Right cardiac atrium (tissue), 5 donors: ENCODE data around the gene SDK1. TPM values are rescaled to one million over a fixed set of nuclear protein-coding genes. Genes with fewer than 3 reads are reported as not detected.

Source experiments
- ATAC-seq, 2 donors: fragments of 200-7000 bp; cut with Tn5 transposase; one replicate each; pipeline versions ENCODE4 v1.8.0 to v1.9.1; 2020; ENCODE audit warnings: moderate library complexity in 2 of 2, mild to moderate bottlenecking in 1 of 2
- DNase-seq, 3 donors: peaks; one replicate each; pipeline ENCODE4 v3.0.0-alpha.2; 2020
- H3K27ac ChIP-seq: one replicate; pipeline ENCODE4 v1.5.1; 2013; ENCODE audit warnings: mild to moderate bottlenecking, low read length, control low read depth, moderate library complexity
- H3K27me3 ChIP-seq: one replicate; pipeline ENCODE4 v1.6.1; 2013; ENCODE audit not compliant: control insufficient read depth, insufficient read depth
- H3K4me1 ChIP-seq: one replicate; pipeline ENCODE4 v1.6.1; 2013; ENCODE audit warnings: low read length; ENCODE audit not compliant: control insufficient read depth, insufficient read depth
- H3K4me3 ChIP-seq: one replicate; pipeline ENCODE4 v1.5.1; 2013; ENCODE audit warnings: low read length, control low read depth
- H3K9me3 ChIP-seq: one replicate; pipeline ENCODE4 v1.6.1; 2013; ENCODE audit warnings: low read length; ENCODE audit not compliant: control insufficient read depth
- WGBS: extraction: QIAGEN DNeasy Blood & Tissue Kit; methylation state at CpG from one replicate; pipeline ENCODE4 v1.1.7; 2013; 5-methylcytosine and 5-hydroxymethylcytosine counted together
- intact Hi-C, 4 donors: fragments of 100-400 bp; cut with DNase I; formaldehyde crosslinking; loops; one replicate each; pipeline versions ENCODE4 v1.11.0 to v1.14.0; 2022 to 2023
- long read RNA-seq, 4 donors: library from polyadenylated mRNA; unstranded; transcript quantifications; one replicate each; pipeline ENCODE4 v2.0.0, GENCODE V29; 2020 to 2021
- polyA plus RNA-seq: library from polyadenylated mRNA; stranded (reverse); fragments of 200-250 nt; gene quantifications from one replicate; pipeline ENCODE4 v1.2.3, GENCODE V29; 2013
- total RNA-seq, 4 donors: library from RNA; stranded (reverse); fragmentation: NEBNext Ultra II Directional; extraction: Animal tissue kit (Norgen Biotek cat#: 25700); gene quantifications; one replicate each; pipeline ENCODE4 v1.2.1, GENCODE V29; 2021
- donor health status: healthy with polysubstance abuse.
- donor health status: DM: no; HTN: yes; CAD: no.
- donor health status: DM: no; HTN: no; CAD: no.
- donor health status: DM: no; HTN: yes; CAD: no; lungs with severe emphysema.
- donor health status: DM: yes; HTN: yes; CAD: no.

SDK1 gene
- total RNA-seq = 1 to 10 TPM in 3 of 4 donors, under 1 TPM in 1; 0.97 to 3.2 (median 2.4) TPM
- polyA plus RNA-seq = 1.5 TPM
- long read RNA-seq, donor 1, partial matches to known transcripts = 5 of 7 reads
- long read RNA-seq, donor 1, other reads (novel, unspliced or antisense) = 2 of 7 reads
- long read RNA-seq, donor 2 = 0 reads
- long read RNA-seq, donor 3, partial matches to known transcripts = 5 of 6 reads
- long read RNA-seq, donor 3, other reads (novel, unspliced or antisense) = 1 of 6 reads
- long read RNA-seq, donor 4, partial matches to known transcripts = 5 of 5 reads
- long read RNA-seq, donor 4, other reads (novel, unspliced or antisense) = 0 of 5 reads

GRCh38 chr7:3300651-3301448 is at the start of gene SDK1:
Gene SDK1, plus strand, starts transcription at chr7:3301252. Its CDS starts 335 bp downstream, at chr7:3301587.
- intact Hi-C loops = loop anchor here in 2 of 4 donors (10.0 kb wide), 1 partner anchor 594 kb away; no protein-coding TSS in a partner anchor
- peak; percentile 94 to 98 (median 98) for DNase-seq
- Histone ChIP-seq H3K9me3 (no peaks in the 10 kb centered on the region), H3K4me3 (peak within 1 kb of the TSS; percentile 74), H3K27ac (no peak within 1 kb of the TSS), H3K4me1 (no peaks in the 10 kb centered on the region), H3K27me3 (no peaks in the 10 kb centered on the region)
- ATAC-seq = peak; percentile 98
- under 1% methylated on average over 119 of the region's 119 CpGs for WGBS

- no peak overlapping the region for H3K27ac ChIP-seq
- no peaks in the 10 kb centered on the region for H3K9me3 ChIP-seq
- no peak overlapping the region for H3K4me3 ChIP-seq
- no peaks in the 10 kb centered on the region for H3K4me1 ChIP-seq
- intact Hi-C loops = no loop called here
- 88% methylated on average over 6 of the region's 6 CpGs for WGBS
- DNase-seq (no peak), ATAC-seq (no peak)
- no peaks in the 10 kb centered on the region for H3K27me3 ChIP-seq
These were observed 46.3 kb upstream of the SDK1 start for GRCh38 chr7:3254718-3255117.

- ATAC-seq (no peak), DNase-seq (peak in 1 of 3 donors; percentile 48)
- 35% methylated on average over 17 of the region's 17 CpGs for WGBS
- no peaks in the 10 kb centered on the region for H3K27me3 ChIP-seq
- intact Hi-C loops = no loop called here
- no peaks in the 10 kb centered on the region for H3K4me1 ChIP-seq
- H3K27ac ChIP-seq = no peak overlapping the region
- peak overlapping the region; percentile 44 for H3K4me3 ChIP-seq
- no peaks in the 10 kb centered on the region for H3K9me3 ChIP-seq
These were observed 41.2 kb upstream of the SDK1 start for GRCh38 chr7:3259711-3260400.

- no peaks in the 10 kb centered on the region for H3K4me1 ChIP-seq
- no peaks in the 10 kb centered on the region for H3K9me3 ChIP-seq
- ATAC-seq (peak; percentile 60 to 80), DNase-seq (no peak)
- H3K27me3 ChIP-seq = no peaks in the 10 kb centered on the region
- intact Hi-C loops = no loop called here
- no peak overlapping the region for H3K27ac ChIP-seq
- peak overlapping the region; percentile 44 for H3K4me3 ChIP-seq
- WGBS = 40% methylated on average over 10 of the region's 10 CpGs
These were observed 40.7 kb upstream of the SDK1 start for GRCh38 chr7:3260401-3260715.

- ATAC-seq = no peak
- DNase-seq = no peak
- 61% methylated on average over 9 of the region's 9 CpGs for WGBS
These were observed 36.2 kb upstream of the SDK1 start for GRCh38 chr7:3264693-3265339.

GRCh38 chr7:3265388-3265787 is 35.7 kb upstream of the SDK1 start:
- 93% methylated on average over 8 of the region's 8 CpGs for WGBS
- Histone ChIP-seq H3K9me3 (no peaks in the 10 kb centered on the region), H3K4me3 (no peak overlapping the region), H3K4me1 (no peaks in the 10 kb centered on the region), H3K27me3 (no peaks in the 10 kb centered on the region), H3K27ac (no peak overlapping the region)
- DNase-seq (no peak), ATAC-seq (no peak)
- intact Hi-C loops = no loop called here

More at GRCh38 chr7:3264693-3265339, 36.2 kb upstream of the SDK1 start:
- H3K4me3 ChIP-seq = no peak overlapping the region
- H3K9me3 ChIP-seq = no peaks in the 10 kb centered on the region
- H3K27ac ChIP-seq = no peak overlapping the region
- intact Hi-C loops = no loop called here
- no peaks in the 10 kb centered on the region for H3K4me1 ChIP-seq
- H3K27me3 ChIP-seq = no peaks in the 10 kb centered on the region

GRCh38 chr7:3266240-3266639 is 34.8 kb upstream of the SDK1 start:
- Histone ChIP-seq H3K27me3 (no peaks in the 10 kb centered on the region), H3K4me3 (no peak overlapping the region), H3K4me1 (no peaks in the 10 kb centered on the region), H3K27ac (no peak overlapping the region), H3K9me3 (no peaks in the 10 kb centered on the region)
- 81% methylated on average over 4 of the region's 4 CpGs for WGBS
- ATAC-seq (no peak), DNase-seq (no peak)
- intact Hi-C loops = no loop called here

- no peaks in the 10 kb centered on the region for H3K4me1 ChIP-seq
- 50% methylated on average over 9 of the region's 9 CpGs for WGBS
- H3K27me3 ChIP-seq = no peaks in the 10 kb centered on the region
- no peak overlapping the region for H3K4me3 ChIP-seq
- ATAC-seq (no peak), DNase-seq (no peak)
- no peak overlapping the region for H3K27ac ChIP-seq
- no peaks in the 10 kb centered on the region for H3K9me3 ChIP-seq
- intact Hi-C loops = no loop called here
These were observed 32.9 kb upstream of the SDK1 start for GRCh38 chr7:3267966-3268690.

- Histone ChIP-seq H3K4me3 (no peak overlapping the region), H3K4me1 (no peaks in the 10 kb centered on the region), H3K27me3 (no peaks in the 10 kb centered on the region), H3K27ac (no peak overlapping the region), H3K9me3 (no peaks in the 10 kb centered on the region)
- DNase-seq (no peak), ATAC-seq (no peak)
- intact Hi-C loops = no loop called here
These were observed 30.7 kb upstream of the SDK1 start for GRCh38 chr7:3270362-3270761.

GRCh38 chr7:3271298-3271697 is 29.8 kb upstream of the SDK1 start:
- H3K4me3 ChIP-seq = no peak overlapping the region
- no peaks in the 10 kb centered on the region for H3K9me3 ChIP-seq
- ATAC-seq = no peak
- intact Hi-C loops = no loop called here
- 90% methylated on average over 2 of the region's 2 CpGs for WGBS
- no peaks in the 10 kb centered on the region for H3K27me3 ChIP-seq
- DNase-seq = no peak
- H3K4me1 ChIP-seq = no peaks in the 10 kb centered on the region
- no peak overlapping the region for H3K27ac ChIP-seq
